Endothelial cell of umbilical vein (primary cell): ENCODE measurements around the gene RELL1. TPM values are rescaled to one million over a fixed set of nuclear protein-coding genes. Genes with fewer than 3 reads are reported as not detected.
A peak's percentile ranks its signal among the peaks of the same experiment; 100 is the strongest.

Source experiments
- BruUV-seq: library from RNA; stranded (reverse); fragments of 400-500 nt; replicated peaks from 2 replicates; lab custom pipeline; 2021; lab: Mats Ljungman, UMichigan
- CTCF ChIA-PET: fragments of 300-600, 350-600 bp; sonication (Branson Sonifier 250); formaldehyde crosslinking; loops from one replicate; lab custom pipeline; 2021; ENCODE audit warnings: antibody characterized with exemption, inconsistent platforms; lab: Charles Lee
- POLR2A ChIA-PET: fragments of 300-600, 350-600 bp; sonication (Branson Sonifier 250); formaldehyde crosslinking; loops from one replicate; lab custom pipeline; 2021; ENCODE audit warnings: antibody characterized with exemption, inconsistent platforms; lab: Charles Lee
- DNase-seq: peaks from one replicate; pipeline ENCODE4 v3.0.0-alpha.2; 2011; ENCODE audit warnings: low read depth, low spot score
- FAIRE-seq: peaks from 2 replicates; lab custom pipeline; 2011; peaks lifted over from hg19 to GRCh38; lab: Jason Lieb, UNC
- H2AFZ ChIP-seq: 2 replicates; pipeline ENCODE4 v1.6.0; 2012; ENCODE audit warnings: low read depth, low read length, control low read depth, inconsistent platforms
- H3K27ac ChIP-seq: 2 replicates; pipeline ENCODE4 v1.5.1; 2011; ENCODE audit warnings: low read depth, mild to moderate bottlenecking, control low read depth, low read length, moderate library complexity; ENCODE audit not compliant: insufficient read depth
- H3K27me3 ChIP-seq, 2 experiments: 2 replicates each; pipeline versions ENCODE4 v1.6.0 to v1.6.1; 2011; ENCODE audit warnings: low read length in 2 of 2, mixed read lengths in 1 of 2; ENCODE audit not compliant: control insufficient read depth in 2 of 2, insufficient read depth in 2 of 2
- H3K36me3 ChIP-seq, 2 experiments: 2 replicates in 1 of 2; 3 replicates in 1 of 2; pipeline ENCODE4 v1.5.1; 2011; ENCODE audit warnings: low read length in 2 of 2, mild to moderate bottlenecking in 1 of 2, moderate library complexity in 1 of 2; ENCODE audit not compliant: control insufficient read depth in 2 of 2, insufficient read depth in 2 of 2; ENCODE audit errors: extremely low read depth in 1 of 2
- H3K4me1 ChIP-seq: 3 replicates; pipeline ENCODE4 v1.5.1; 2011; ENCODE audit warnings: mild to moderate bottlenecking, low read length; ENCODE audit not compliant: control insufficient read depth, insufficient read depth; ENCODE audit errors: extremely low read depth
- H3K4me2 ChIP-seq: 2 replicates; pipeline ENCODE4 v1.6.1; 2011; ENCODE audit warnings: low read length, control low read depth, mixed read lengths; ENCODE audit not compliant: insufficient read depth
- H3K4me3 ChIP-seq, 3 experiments: fragments of 200-600 bp in 1 of 3; sonication (generic), shearing (Covaris generic) in 1 of 3; replicated peaks in 1 of 3; 2 replicates each; pipeline ENCODE4 v1.5.1; 2011 to 2016; ENCODE audit warnings: control low read depth in 3 of 3, low read length in 3 of 3, mild to moderate bottlenecking in 2 of 3, inconsistent platforms in 1 of 3, low read depth in 1 of 3, moderate library complexity in 1 of 3; ENCODE audit not compliant: insufficient read depth in 1 of 3
- H3K79me2 ChIP-seq: 2 replicates; pipeline ENCODE4 v1.6.0; 2012; ENCODE audit warnings: low read length, inconsistent platforms; ENCODE audit not compliant: control insufficient read depth, insufficient read depth
- H3K9ac ChIP-seq: replicated peaks from 2 replicates; pipeline ENCODE3; 2011; ENCODE audit warnings: low read length, control low read depth; ENCODE audit not compliant: insufficient read depth; ENCODE audit errors: extremely low read depth
- H3K9me1 ChIP-seq: replicated peaks from 3 replicates; pipeline ENCODE4 v1.6.0; 2011; ENCODE audit warnings: mild to moderate bottlenecking, low read length; ENCODE audit not compliant: control insufficient read depth, insufficient read depth; ENCODE audit errors: extremely low read depth
- H3K9me3 ChIP-seq: replicated peaks from 2 replicates; pipeline ENCODE4 v1.5.1; 2012; ENCODE audit warnings: low read length, inconsistent platforms; ENCODE audit not compliant: control insufficient read depth, insufficient read depth
- H4K20me1 ChIP-seq: replicated peaks from 2 replicates; pipeline ENCODE3; 2011; ENCODE audit warnings: mild to moderate bottlenecking, low read length; ENCODE audit not compliant: control insufficient read depth, insufficient read depth; ENCODE audit errors: extremely low read depth
- CTCF ChIP-seq, 2 donors: IDR thresholded peaks; 1 replicate in 1 of 2; 2 replicates in 1 of 2; pipeline ENCODE4 v1.5.1; 2011; ENCODE audit warnings: low read length in 2 of 2, mild to moderate bottlenecking in 2 of 2, moderate library complexity in 2 of 2, control low read depth in 1 of 2, inconsistent platforms in 1 of 2, low read depth in 1 of 2; ENCODE audit not compliant: insufficient read depth in 1 of 2; ENCODE audit errors: extremely low read depth in 1 of 2
- FOS ChIP-seq: IDR thresholded peaks from 2 replicates; pipeline ENCODE4 v1.6.1; 2011; ENCODE audit warnings: mild to moderate bottlenecking, low read length, moderate library complexity, borderline replicate concordance; ENCODE audit not compliant: insufficient read depth
- GATA2 ChIP-seq: IDR thresholded peaks from 2 replicates; pipeline ENCODE4 v1.7.0; 2011; ENCODE audit warnings: low read depth, mild to moderate bottlenecking, moderate library complexity, mixed read lengths, low read length; ENCODE audit not compliant: insufficient read length, insufficient read depth
- JUN ChIP-seq: IDR thresholded peaks from 2 replicates; pipeline ENCODE4 v1.6.1; 2011; ENCODE audit warnings: borderline replicate concordance, low read depth; ENCODE audit not compliant: insufficient read length, insufficient read depth
- MYC ChIP-seq: IDR thresholded peaks from one replicate; pipeline ENCODE4 v1.6.1; 2011; ENCODE audit warnings: mild to moderate bottlenecking, low read depth, low read length
- POLR2A ChIP-seq: IDR thresholded peaks from 2 replicates; pipeline ENCODE4 v1.6.1; 2012; ENCODE audit warnings: low read depth, mild to moderate bottlenecking, control low read depth, low read length
- dilution Hi-C: fragments of 300-500 bp; cut with MboI; formaldehyde crosslinking; loops from one replicate; pipeline ENCODE4 v1.15.0; 2019; ENCODE audit warnings: low sequenced_read_pairs; ENCODE audit not compliant: extremely low pct_ligation_motif_present
- intact Hi-C: fragments of 100-400 bp; cut with micrococcal nuclease; formaldehyde crosslinking; loops from one replicate; pipeline ENCODE4 v1.10.0; 2022
- polyA plus RNA-seq, 4 experiments: library from polyadenylated mRNA; depleted of rRNA in 3 of 4; stranded (reverse) in 3 of 4; unstranded in 1 of 4; fragments of >200 nt; gene quantifications; 2 replicates each; pipeline versions ENCODE4 v1.2.1 to v1.2.3, GENCODE V29; 2011 to 2012; ENCODE audit warnings: missing spikeins in 1 of 4
- total RNA-seq: library from RNA; stranded (reverse); gene quantifications from 2 replicates; pipeline ENCODE4 v1.2.3, GENCODE V29; 2021

RELL1 gene
- total and polyA plus RNA-seq, 2 donors (not counting 3 experiments of a cell fraction or from before 2014, with no cell fraction given) = 20.8 to 91.7 TPM

DNA sequence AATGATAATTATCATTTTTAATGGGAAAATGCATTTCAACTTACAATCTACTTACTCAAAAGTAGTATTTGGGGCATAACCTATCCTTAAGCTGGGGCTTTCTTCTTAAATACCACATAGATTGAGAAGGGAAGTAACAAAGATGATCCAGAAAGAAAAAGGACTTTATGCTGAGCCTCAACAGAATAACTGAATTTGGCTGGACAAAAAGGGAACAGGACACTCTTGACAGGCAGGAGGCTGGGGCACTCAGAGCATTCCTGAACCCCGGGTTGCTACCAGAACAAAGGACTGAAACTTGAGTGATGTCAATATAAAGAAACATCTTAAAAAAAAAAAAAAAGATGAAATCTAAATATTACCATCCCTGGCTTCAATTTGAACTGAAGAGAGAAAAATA lies 23.9 kb downstream of the RELL1 start:
- H3K9ac ChIP-seq = no peak overlapping the region

DNA sequence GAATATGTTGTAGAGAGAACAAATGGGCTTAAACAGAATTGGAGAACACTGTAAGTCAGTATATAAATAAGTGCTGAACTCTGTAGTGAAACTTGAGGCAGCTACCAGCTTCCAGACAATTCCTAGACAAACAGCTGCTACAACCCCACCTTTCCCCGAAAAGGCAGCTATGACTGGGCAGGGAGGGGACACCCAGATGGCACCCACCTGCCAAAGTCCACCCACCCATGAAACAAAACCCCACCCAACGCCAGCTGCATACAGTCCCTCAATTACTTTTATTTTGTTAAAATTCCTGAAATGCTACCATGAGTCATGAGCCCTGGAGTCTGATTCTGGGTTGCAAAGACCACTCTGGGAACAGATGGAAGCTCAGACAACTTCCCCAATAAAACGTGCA lies 24.4 kb downstream of the RELL1 start:
- Histone ChIP-seq H3K9me1 (no peaks in the 10 kb centered on the region), H3K4me3 (no peak overlapping the region), H3K4me2 (peak overlapping the region; percentile 35), H3K27me3 (no peaks in the 10 kb centered on the region), H3K79me2 (peaks cover 77% of the 10 kb centered on the region), H3K9ac (no peak overlapping the region), H3K4me1 (peaks cover 53% of the 10 kb centered on the region), H2AFZ (no peak overlapping the region), H3K36me3 (no peaks in the 10 kb centered on the region), H4K20me1 (no peaks in the 10 kb centered on the region), H3K27ac (peak overlapping the region; percentile 27), H3K9me3 (peaks cover 2% of the 10 kb centered on the region)
- ChIA-PET CTCF (interaction anchor here (0.8 to 1.5 kb wide), 5 partner anchors 14 to 140 kb away, joined by 3 to 5 read pairs (median 4); no protein-coding TSS in a partner anchor), POLR2A (no interaction called here)
- FAIRE-seq (peak; percentile 55), DNase-seq (peak; percentile 48)
- BruUV-seq = no TSS peak
- peak; percentile 32 for TF ChIP-seq FOS
- peak; percentile 15 for TF ChIP-seq JUN
- TF ChIP-seq POLR2A = no peak
- no peak for TF ChIP-seq GATA2
- no peak for TF ChIP-seq CTCF (IDR thresholded peaks at IDR 0.05; ENCODE audit: extremely low read depth in 1 of 2, insufficient read depth in 1 of 2, low read depth in 1 of 2, low read length in 2 of 2)
- dilution Hi-C loops (no loop called here), intact Hi-C loops (no loop called here)

More for the DNA sequence above, 23.9 kb downstream of the RELL1 start:
- H3K36me3 ChIP-seq = no peaks in the 10 kb centered on the region
- no peaks in the 10 kb centered on the region for H3K27me3 ChIP-seq
- no peak overlapping the region for H2AFZ ChIP-seq
- no peaks in the 10 kb centered on the region for H3K9me3 ChIP-seq
- TF ChIP-seq MYC = no peak
- no peak for TF ChIP-seq FOS
- no peak for TF ChIP-seq POLR2A
- ChIA-PET CTCF (interaction anchor here (0.6 to 1.5 kb wide), 6 partner anchors 14 to 140 kb away, joined by 3 to 5 read pairs (median 4); no protein-coding TSS in a partner anchor), POLR2A (no interaction called here)
- peaks cover 57% of the 10 kb centered on the region for H3K4me1 ChIP-seq
- H3K9me1 ChIP-seq = no peaks in the 10 kb centered on the region
- no peak overlapping the region for H3K4me3 ChIP-seq
- FAIRE-seq (peak; percentile 12), DNase-seq (no peak)
- no peak overlapping the region for H3K27ac ChIP-seq
- BruUV-seq = no TSS peak
- H4K20me1 ChIP-seq = no peaks in the 10 kb centered on the region
- dilution Hi-C loops (no loop called here), intact Hi-C loops (no loop called here)
- H3K79me2 ChIP-seq = peaks cover 73% of the 10 kb centered on the region
- peak overlapping the region; percentile 35 for H3K4me2 ChIP-seq
